Endothelial cell of umbilical vein (primary cell): ENCODE results near the gene EHD3.

Experiments
- CTCF ChIP-seq, 2 donors: IDR thresholded peaks; 1 replicate in 1 of 2; 2 replicates in 1 of 2; pipeline ENCODE4 v1.5.1; 2011; ENCODE audit warnings: low read length in 2 of 2, mild to moderate bottlenecking in 2 of 2, moderate library complexity in 2 of 2, control low read depth in 1 of 2, inconsistent platforms in 1 of 2, low read depth in 1 of 2; ENCODE audit not compliant: insufficient read depth in 1 of 2; ENCODE audit errors: extremely low read depth in 1 of 2
- EZH2 ChIP-seq: IDR thresholded peaks from 2 replicates; pipeline ENCODE4 v1.6.1; 2012; ENCODE audit warnings: borderline replicate concordance, low read depth, mild to moderate bottlenecking, moderate library complexity, low read length, inconsistent platforms; ENCODE audit not compliant: severe bottlenecking
- MAX ChIP-seq: IDR thresholded peaks from 2 replicates; pipeline ENCODE4 v1.6.1; 2011; ENCODE audit not compliant: insufficient read depth, insufficient read length

DNA sequence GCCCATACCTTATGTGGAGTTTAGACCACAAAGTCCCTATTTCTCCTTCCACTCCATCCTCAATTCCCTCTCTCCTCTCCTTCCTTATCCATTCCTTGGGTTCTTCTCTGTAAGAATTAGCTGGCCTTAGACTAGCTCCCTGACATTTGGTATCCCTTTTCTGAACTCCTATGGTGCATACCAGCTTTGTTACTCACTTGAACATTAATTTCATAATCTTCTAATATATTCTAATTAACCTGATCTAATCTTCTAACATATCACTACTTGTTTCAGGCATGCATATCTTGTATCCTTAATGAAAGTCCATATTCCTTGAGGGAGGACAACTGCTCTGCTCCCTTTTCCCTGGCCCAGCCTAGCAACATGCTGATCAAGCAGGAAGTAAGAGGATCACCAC lies 66.4 kb downstream of the EHD3 start:
- no peak for TF ChIP-seq CTCF (IDR thresholded peaks at IDR 0.05; ENCODE audit: extremely low read depth in 1 of 2, insufficient read depth in 1 of 2, low read depth in 1 of 2, low read length in 2 of 2)
- TF ChIP-seq EZH2 = no peak
- no peak for TF ChIP-seq MAX
